HG02623 (cell line): ENCODE data around the gene GNGT2.
"Not testable (repeated sequence)": the region's sequence is repeated elsewhere in the genome, so short reads cannot be mapped to it uniquely, and the experiment has no call there.

Source experiments
- ATAC-seq: cut with Tn5 transposase; IDR thresholded peaks from one replicate; pipeline ENCODE4 v1.9.1; 2021; ENCODE audit warnings: moderate library complexity; ENCODE audit not compliant: unreplicated experiment

The GNGT2 gene

GRCh38 chr17:49213399-49213798 lies 3.0 kb upstream of the GNGT2 start:
- no peak for ATAC-seq

- no peak for ATAC-seq
These were observed 1.3 kb downstream of the GNGT2 start for GRCh38 chr17:49209061-49209571.

- ATAC-seq, result no peak
These were observed 5.9 kb downstream of the GNGT2 start for GRCh38 chr17:49204516-49204915.

- no peak for ATAC-seq
These were observed 6.6 kb downstream of the GNGT2 start for GRCh38 chr17:49203796-49204195.

- no peak for ATAC-seq
These were observed 8.9 kb downstream of the GNGT2 start for GRCh38 chr17:49201481-49201927.

- no peak for ATAC-seq
These were observed 9.8 kb downstream of the GNGT2 start for GRCh38 chr17:49200423-49201083.

GRCh38 chr17:49198211-49198610 lies 12.2 kb downstream of the GNGT2 start:
- ATAC-seq, result no peak

GRCh38 chr17:49197346-49197998 lies 12.9 kb downstream of the GNGT2 start:
- ATAC-seq, result no peak

- no peak for ATAC-seq
These were observed 13.9 kb downstream of the GNGT2 start for GRCh38 chr17:49196520-49196919.

- no peak for ATAC-seq
These were observed 14.6 kb downstream of the GNGT2 start for GRCh38 chr17:49195751-49196150.

GRCh38 chr17:49194297-49194607 lies 16.1 kb downstream of the GNGT2 start:
- ATAC-seq, result no peak

- ATAC-seq, result no peak
These were observed 16.7 kb downstream of the GNGT2 start for GRCh38 chr17:49193513-49194296.

- ATAC-seq, result peak; percentile 49
These were observed 18.2 kb downstream of the GNGT2 start for GRCh38 chr17:49191917-49192741.

GRCh38 chr17:49191409-49191916 lies 18.9 kb downstream of the GNGT2 start:
- ATAC-seq, result no peak

GRCh38 chr17:49190932-49191331 lies 19.4 kb downstream of the GNGT2 start:
- no peak for ATAC-seq

GRCh38 chr17:49187301-49187700 lies 23.1 kb downstream of the GNGT2 start:
- no peak for ATAC-seq

- ATAC-seq, result not testable (repeated sequence)
These were observed 25.0 kb downstream of the GNGT2 start for GRCh38 chr17:49185381-49185780.

GRCh38 chr17:49184522-49184921 lies 25.9 kb downstream of the GNGT2 start:
- ATAC-seq, result not testable (repeated sequence)

- no peak for ATAC-seq
These were observed 26.6 kb downstream of the GNGT2 start for GRCh38 chr17:49183801-49184200.

- ATAC-seq, result no peak
These were observed 27.0 kb downstream of the GNGT2 start for GRCh38 chr17:49183341-49183740.
